SK-N-SH (cell line): Measurements from ENCODE around the gene ITGA5. TPM values are rescaled to one million over a fixed set of nuclear protein-coding genes. Genes with fewer than 3 reads are reported as not detected.

ENCODE experiments used
- CTCF ChIA-PET: fragments of 300-600, 350-600 bp; formaldehyde crosslinking; extraction: SDS; loops from one replicate; lab custom pipeline; 2021; lab: Yijun Ruan, JAX
- POLR2A ChIA-PET: fragments of 350-600 bp; sonication (Branson Sonifier 250); formaldehyde crosslinking; extraction: SDS; loops from one replicate; lab custom pipeline; 2020; ENCODE audit warnings: antibody characterized with exemption, inconsistent platforms; lab: Yijun Ruan, JAX
- DNase-seq: peaks from one replicate; pipeline ENCODE4 v3.0.0; 2012
- H2AFZ ChIP-seq: fragments of 200-600 bp; sonication (generic); 2 replicates; pipeline ENCODE4 v1.8.1; 2016; ENCODE audit warnings: antibody characterized with exemption, mild to moderate bottlenecking, low read depth
- H3F3A ChIP-seq: fragments of 200-600 bp; sonication (generic); replicated peaks from 2 replicates; pipeline ENCODE3; 2016; ENCODE audit warnings: antibody characterized with exemption, mild to moderate bottlenecking; ENCODE audit not compliant: insufficient read depth
- H3K27ac ChIP-seq, 2 experiments: fragments of 200-500 bp in 1 of 2; fragments of 200-600 bp in 1 of 2; sonication (Bioruptor generic) in 1 of 2; sonication (generic), shearing (Covaris generic) in 1 of 2; 2 replicates each; pipeline versions ENCODE4 v1.5.1 to v1.6.1; 2014 to 2016; ENCODE audit warnings: low read depth in 2 of 2, inconsistent platforms in 1 of 2, low read length in 1 of 2, mild to moderate bottlenecking in 1 of 2, mixed read lengths in 1 of 2
- H3K27me3 ChIP-seq: fragments of 200-600 bp; sonication (generic), shearing (Covaris generic); 2 replicates; pipeline ENCODE4 v1.6.1; 2016; ENCODE audit warnings: mixed run types; ENCODE audit not compliant: insufficient read depth
- H3K36me3 ChIP-seq, 2 experiments: fragments of 200-500 bp in 1 of 2; fragments of 200-600 bp in 1 of 2; sonication (Bioruptor generic) in 1 of 2; sonication (generic) in 1 of 2; replicated peaks in 1 of 2; 2 replicates each; pipeline versions ENCODE3 to v1.5.1; 2014 to 2016; ENCODE audit warnings: low read length in 1 of 2, mild to moderate bottlenecking in 1 of 2; ENCODE audit not compliant: insufficient read depth in 2 of 2, control insufficient read depth in 1 of 2
- H3K4me1 ChIP-seq, 2 experiments: fragments of 200-500 bp in 1 of 2; fragments of 200-600 bp in 1 of 2; sonication (Bioruptor generic) in 1 of 2; sonication (generic), shearing (Covaris generic) in 1 of 2; 2 replicates each; pipeline versions ENCODE4 v1.5.1 to v1.6.1; 2014 to 2016; ENCODE audit warnings: low read depth in 1 of 2, low read length in 1 of 2, mixed run types in 1 of 2; ENCODE audit not compliant: insufficient read depth in 2 of 2, control insufficient read depth in 1 of 2
- H3K4me2 ChIP-seq: fragments of 200-600 bp; sonication (generic), shearing (Covaris generic); 2 replicates; pipeline ENCODE4 v1.6.1; 2017; ENCODE audit warnings: mixed run types
- H3K4me3 ChIP-seq, 2 experiments: fragments of 200-500 bp in 1 of 2; fragments of 200-600 bp in 1 of 2; sonication (Bioruptor generic) in 1 of 2; sonication (generic), shearing (Covaris generic) in 1 of 2; 2 replicates each; pipeline versions ENCODE4 v1.5.1 to v1.8.1; 2014 to 2016; ENCODE audit warnings: low read depth in 2 of 2, inconsistent platforms in 1 of 2, low read length in 1 of 2, mild to moderate bottlenecking in 1 of 2, mixed read lengths in 1 of 2, moderate library complexity in 1 of 2
- H3K79me2 ChIP-seq: fragments of 200-600 bp; sonication (generic); 2 replicates; pipeline ENCODE4 v1.8.1; 2017; ENCODE audit warnings: mild to moderate bottlenecking; ENCODE audit not compliant: insufficient read depth
- H3K9ac ChIP-seq: fragments of 200-600 bp; sonication (generic); 2 replicates; pipeline ENCODE4 v1.6.1; 2017; ENCODE audit warnings: mixed run types
- H3K9me2 ChIP-seq: fragments of 200-600 bp; sonication (generic); 2 replicates; pipeline ENCODE4 v1.6.1; 2017; ENCODE audit warnings: mixed run types
- H3K9me3 ChIP-seq: fragments of 200-600 bp; sonication (generic); 2 replicates; pipeline ENCODE4 v1.6.1; 2017; ENCODE audit warnings: mixed run types, mild to moderate bottlenecking, moderate library complexity
- H4K20me1 ChIP-seq: fragments of 200-600 bp; sonication (generic); 2 replicates; pipeline ENCODE4 v1.6.1; 2017; ENCODE audit warnings: mild to moderate bottlenecking, mixed run types; ENCODE audit not compliant: insufficient read depth
- CTCF ChIP-seq: fragments of 200-600 bp; sonication (generic); IDR thresholded peaks from 2 replicates; pipeline ENCODE4 v1.6.1; 2017; ENCODE audit warnings: antibody characterized with exemption, mild to moderate bottlenecking, moderate library complexity
- EP300 ChIP-seq, 2 experiments: IDR thresholded peaks; 2 replicates each; pipeline versions ENCODE4 v1.4.0 to v1.6.1; 2012; ENCODE audit warnings: borderline replicate concordance in 1 of 2, low read depth in 1 of 2, low read length in 1 of 2
- FOXJ3 ChIP-seq: sonication (generic); formaldehyde crosslinking; IDR thresholded peaks from 2 replicates; pipeline ENCODE4 v1.5.1; 2020; ENCODE audit warnings: mild to moderate bottlenecking, missing genetic modification reagents
- GABPA ChIP-seq: IDR thresholded peaks from 2 replicates; pipeline ENCODE4 v1.4.0; 2012; ENCODE audit warnings: low read depth, mild to moderate bottlenecking
- GATA2 ChIP-seq: sonication (generic); formaldehyde crosslinking; IDR thresholded peaks from 2 replicates; pipeline ENCODE4 v1.5.0; 2020; ENCODE audit warnings: mild to moderate bottlenecking, missing genetic modification reagents
- IRF3 ChIP-seq: fragments of 150-350 bp; IDR thresholded peaks from 2 replicates; pipeline ENCODE4 v1.6.1; 2016; ENCODE audit warnings: mild to moderate bottlenecking, low read depth, low read length
- JUND ChIP-seq: IDR thresholded peaks from 2 replicates; pipeline ENCODE4 v1.4.0; 2012
- MXI1 ChIP-seq: IDR thresholded peaks from 2 replicates; pipeline ENCODE4 v1.6.1; 2012; ENCODE audit warnings: mild to moderate bottlenecking, low read depth, low read length, improper control_type of control experiment
- NFIC ChIP-seq: IDR thresholded peaks from 2 replicates; pipeline ENCODE4 v1.4.0; 2012; ENCODE audit warnings: borderline replicate concordance
- PBX3 ChIP-seq: IDR thresholded peaks from 2 replicates; pipeline ENCODE4; 2012
- RAD21 ChIP-seq: IDR thresholded peaks from 2 replicates; pipeline ENCODE4 v1.6.1; 2012; ENCODE audit warnings: mild to moderate bottlenecking, low read length
- REST ChIP-seq: IDR thresholded peaks from 2 replicates; pipeline ENCODE4 v1.6.1; 2012; ENCODE audit warnings: mild to moderate bottlenecking, low read depth, low read length, moderate library complexity
- RFX5 ChIP-seq: IDR thresholded peaks from 2 replicates; pipeline ENCODE4 v1.6.1; 2012; ENCODE audit warnings: mild to moderate bottlenecking, improper control_type of control experiment, low read length
- SIN3A ChIP-seq: IDR thresholded peaks from 2 replicates; pipeline ENCODE4 v1.6.1; 2012; ENCODE audit warnings: low read depth, mild to moderate bottlenecking, low read length, moderate library complexity, borderline replicate concordance
- SMC3 ChIP-seq: IDR thresholded peaks from 2 replicates; pipeline ENCODE4 v1.6.1; 2012; ENCODE audit warnings: low read depth, low read length, improper control_type of control experiment
- WGBS: methylation state at CpG from one replicate; pipeline ENCODE4 v1.1.6; 2017; ENCODE audit warnings: low lambda C conversion rate; 5-methylcytosine and 5-hydroxymethylcytosine counted together
- polyA plus RNA-seq, 3 experiments: library from polyadenylated mRNA; depleted of rRNA; stranded (reverse); fragments of >200 nt; gene quantifications; 2 replicates each; pipeline ENCODE4 v1.2.3, GENCODE V29; 2012
- TF ChIP-seq, protein P1 (sequence below): IDR thresholded peaks from 2 replicates; pipeline ENCODE4 v1.4.0; 2012; ENCODE audit warnings: low read depth

The ITGA5 gene
- polyA plus RNA-seq, 1 of the 3 experiments (the other 2 are of a cell fraction): 52.5 TPM

- POLR2A ChIA-PET: interaction anchor here (1.4 kb wide), 1 partner anchor 77 kb away, joined by 3 read pairs; no protein-coding TSS in a partner anchor
- no peaks in the 10 kb centered on the region for H3K9me3 ChIP-seq
- no peak overlapping the region for H3K4me3 ChIP-seq
- TF ChIP-seq JUND (no peak), MXI1 (no peak), SMC3 (no peak), NFIC (no peak)
- TF ChIP-seq, all 33 proteins: peak for 0
- Histone ChIP-seq H3K79me2 (no peaks in the 10 kb centered on the region), H3K27ac (no peak overlapping the region), H3K4me1 (peaks cover 13 to 19% of the 10 kb centered on the region in 2 experiments), H3K9me2 (no peaks in the 10 kb centered on the region), H4K20me1 (no peaks in the 10 kb centered on the region), H3K4me2 (no peak overlapping the region), H2AFZ (no peak overlapping the region), H3K36me3 (no peaks in the 10 kb centered on the region), H3K27me3 (no peaks in the 10 kb centered on the region), H3F3A (peaks cover 14% of the 10 kb centered on the region), H3K9ac (no peak overlapping the region)
- WGBS: 83% methylated on average over 6 of the region's 6 CpGs
- no peak for DNase-seq
- CTCF ChIA-PET: interaction anchor here (1.0 to 9.2 kb wide), 7 partner anchors 19 to 148 kb away, joined by 3 to 266 read pairs (median 63); partner anchors contain the start of genes COPZ1 and ZNF385A
These were observed 55.4 kb downstream of the ITGA5 start for GRCh38 chr12:54363618-54364017.

- Histone ChIP-seq H3K9me2 (no peaks in the 10 kb centered on the region), H2AFZ (no peak overlapping the region), H3K9ac (no peak overlapping the region), H3K4me1 (peaks cover 18 to 21% of the 10 kb centered on the region in 2 experiments), H3K4me2 (no peak overlapping the region), H3K27ac (no peak overlapping the region), H3K4me3 (no peak overlapping the region), H3K9me3 (no peaks in the 10 kb centered on the region), H4K20me1 (no peaks in the 10 kb centered on the region), H3K36me3 (no peaks in the 10 kb centered on the region), H3K79me2 (no peaks in the 10 kb centered on the region), H3K27me3 (no peaks in the 10 kb centered on the region), H3F3A (peaks cover 14% of the 10 kb centered on the region)
- TF ChIP-seq RFX5: no peak
- TF ChIP-seq FOXJ3 (CRISPR knock-in tag): no peak
- TF ChIP-seq SIN3A: no peak
- TF ChIP-seq, protein P1, sequence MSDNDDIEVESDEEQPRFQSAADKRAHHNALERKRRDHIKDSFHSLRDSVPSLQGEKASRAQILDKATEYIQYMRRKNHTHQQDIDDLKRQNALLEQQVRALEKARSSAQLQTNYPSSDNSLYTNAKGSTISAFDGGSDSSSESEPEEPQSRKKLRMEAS: no peak
- TF ChIP-seq IRF3: no peak
- TF ChIP-seq EP300 (IDR thresholded peaks at IDR 0.05; ENCODE audit: borderline replicate concordance in 1 of 2, low read depth in 1 of 2, low read length in 1 of 2): no peak
- TF ChIP-seq GATA2: no peak
- no peak for TF ChIP-seq MXI1
- TF ChIP-seq CTCF: no peak
- TF ChIP-seq RAD21: no peak
- no peak for TF ChIP-seq GABPA
- TF ChIP-seq PBX3: no peak
- TF ChIP-seq REST: no peak
- no peak for DNase-seq
- 73% methylated on average over 8 of the region's 8 CpGs for WGBS
- POLR2A ChIA-PET: interaction anchor here (1.4 to 1.6 kb wide), 2 partner anchors 26 to 77 kb away, joined by 3 to 5 read pairs; no protein-coding TSS in a partner anchor
- CTCF ChIA-PET: interaction anchor here (1.0 to 9.2 kb wide), 11 partner anchors 8 to 148 kb away, joined by 3 to 266 read pairs (median 41); partner anchors contain the start of genes COPZ1 and ZNF385A
These were observed 56.0 kb downstream of the ITGA5 start for GRCh38 chr12:54363047-54363446.
